ENCODE measurements around the gene POR.
"Not testable (repeated sequence)": the region's sequence is repeated elsewhere in the genome, so short reads cannot be mapped to it uniquely, and the experiment has no call there.

The POR gene

GRCh38 chr7:76029682-76030081 lies 114.7 kb downstream of the POR start:
- DNase-seq (ENCODE audit: low read depth in 2 of 2), result not testable (repeated sequence)

GRCh38 chr7:76031964-76032363 lies 117.0 kb downstream of the POR start:
- DNase-seq (ENCODE audit: low read depth in 2 of 2), result no peak
